ENCODE results near the gene CHRNB2.
A peak's percentile ranks its signal among the peaks of the same experiment; 100 is the strongest.

CHRNB2 gene

GRCh38 chr1:154619181-154619948 is 51.8 kb downstream of the CHRNB2 start:
- TF ChIP-seq CTCF (conservative IDR thresholded peaks at IDR 0.05; ENCODE audit: low read length), result no peak

GRCh38 chr1:154620751-154621150 is 53.2 kb downstream of the CHRNB2 start:
- no peak overlapping the region for H3K4me3 ChIP-seq (ENCODE audit: low read length)
- no peak for DNase-seq (ENCODE audit: low read depth)
- no peak for TF ChIP-seq CTCF (conservative IDR thresholded peaks at IDR 0.05; ENCODE audit: low read length)

More at GRCh38 chr1:154619181-154619948, 51.8 kb downstream of the CHRNB2 start:
- H3K4me3 ChIP-seq (ENCODE audit: low read length), result no peak overlapping the region
- DNase-seq (ENCODE audit: low read depth), result no peak

GRCh38 chr1:154621875-154622274 is 54.3 kb downstream of the CHRNB2 start:
- DNase-seq (ENCODE audit: low read depth), result no peak
- no peak overlapping the region for H3K4me3 ChIP-seq (ENCODE audit: low read length)
- TF ChIP-seq CTCF (conservative IDR thresholded peaks at IDR 0.05; ENCODE audit: low read length), result no peak

GRCh38 chr1:154622503-154623039 is 55.0 kb downstream of the CHRNB2 start:
- no peak for TF ChIP-seq CTCF (conservative IDR thresholded peaks at IDR 0.05; ENCODE audit: low read length)
- DNase-seq (ENCODE audit: low read depth), result no peak
- no peak overlapping the region for H3K4me3 ChIP-seq (ENCODE audit: low read length)

- no peak overlapping the region for H3K4me3 ChIP-seq (ENCODE audit: low read length)
- no peak for DNase-seq (ENCODE audit: low read depth)
- TF ChIP-seq CTCF (conservative IDR thresholded peaks at IDR 0.05; ENCODE audit: low read length), result no peak
Observed at GRCh38 chr1:154623358-154623757, 55.8 kb downstream of the CHRNB2 start.

GRCh38 chr1:154624746-154625643 is 57.4 kb downstream of the CHRNB2 start:
- peak; percentile 90 for DNase-seq (ENCODE audit: low read depth)
- peak; percentile 9; the same call in 1 of the 2 replicates for TF ChIP-seq CTCF (conservative IDR thresholded peaks at IDR 0.05; ENCODE audit: low read length)
- H3K4me3 ChIP-seq (ENCODE audit: low read length), result no peak overlapping the region
